PC-3 (cell line): ENCODE data around the gene PLEKHB1. TPM values are rescaled to one million over a fixed set of nuclear protein-coding genes. Genes with fewer than 3 reads are reported as not detected.

Experiments used
- ATAC-seq: fragments of 200-7000 bp; cut with Tn5 transposase; 2 replicates; pipeline ENCODE4 v1.9.1; 2020; ENCODE audit warnings: mild to moderate bottlenecking, moderate library complexity
- BruUV-seq: library from RNA; stranded (reverse); fragments of 400-500 nt; replicated peaks from 2 replicates; lab custom pipeline; 2021; lab: Mats Ljungman, UMichigan
- CTCF ChIA-PET: fragments of 300-600 bp; sonication (Branson Sonifier 250); formaldehyde crosslinking; loops from one replicate; lab custom pipeline; 2022; ENCODE audit warnings: antibody characterized with exemption; lab: Charles Lee
- POLR2A ChIA-PET: fragments of 300-600 bp; sonication (Branson Sonifier 250); formaldehyde crosslinking; loops from one replicate; lab custom pipeline; 2022; ENCODE audit warnings: antibody characterized with exemption; ENCODE audit not compliant: unreplicated experiment; lab: Charles Lee
- DNase-seq: peaks from one replicate; pipeline ENCODE4 v3.0.0-alpha.2; 2015
- H2AFZ ChIP-seq: fragments of 300-600 bp; sonication (generic); 2 replicates; pipeline ENCODE4 v1.6.0; 2016; ENCODE audit warnings: antibody characterized with exemption, low read length
- H3F3A ChIP-seq: fragments of 300-600 bp; sonication (generic); one replicate; pipeline ENCODE4 v1.6.0; 2017; ENCODE audit warnings: antibody characterized with exemption, low read length, control low read depth, mild to moderate bottlenecking; ENCODE audit not compliant: unreplicated experiment
- H3K27ac ChIP-seq: fragments of 300-600 bp; sonication (generic); 2 replicates; pipeline ENCODE4 v1.5.1; 2016; ENCODE audit warnings: mild to moderate bottlenecking, low read length
- H3K27me3 ChIP-seq: fragments of 300-600 bp; sonication (generic); 2 replicates; pipeline ENCODE4 v1.6.1; 2016; ENCODE audit warnings: low read length, mixed read lengths
- H3K36me3 ChIP-seq: fragments of 300-600 bp; sonication (generic); 2 replicates; pipeline ENCODE4 v1.6.1; 2016; ENCODE audit warnings: low read depth, mixed run types, low read length, mixed read lengths
- H3K4me1 ChIP-seq: fragments of 300-600 bp; sonication (generic); 2 replicates; pipeline ENCODE4 v1.5.1; 2016; ENCODE audit warnings: low read length; ENCODE audit not compliant: insufficient read depth
- H3K4me2 ChIP-seq: fragments of 300-600 bp; sonication (generic); 2 replicates; pipeline ENCODE4 v1.6.0; 2016; ENCODE audit warnings: low read length
- H3K4me3 ChIP-seq: fragments of 300-600 bp; sonication (generic); 2 replicates; pipeline ENCODE4 v1.5.1; 2016; ENCODE audit warnings: mild to moderate bottlenecking, low read length, mixed read lengths
- H3K79me2 ChIP-seq: fragments of 300-600 bp; sonication (generic); 2 replicates; pipeline ENCODE4 v1.6.1; 2017; ENCODE audit warnings: low read length, mixed read lengths
- H3K9ac ChIP-seq: fragments of 300-600 bp; sonication (generic); 2 replicates; pipeline ENCODE4 v1.6.0; 2016; ENCODE audit warnings: mild to moderate bottlenecking, low read length
- H3K9me2 ChIP-seq: fragments of 300-600 bp; sonication (generic); replicated peaks from 2 replicates; pipeline ENCODE4 v1.6.1; 2016; ENCODE audit warnings: mixed run types, low read length, mixed read lengths
- H3K9me3 ChIP-seq: fragments of 300-600 bp; sonication (generic); 2 replicates; pipeline ENCODE4 v1.6.1; 2016; ENCODE audit warnings: low read length, mixed read lengths
- H4K20me1 ChIP-seq: fragments of 300-600 bp; sonication (generic); 2 replicates; pipeline ENCODE4 v1.6.1; 2016; ENCODE audit warnings: low read length, mixed read lengths
- EZH2 ChIP-seq: fragments of 300-600 bp; sonication (generic); IDR thresholded peaks from one replicate; pipeline ENCODE4 v1.6.1; 2017; ENCODE audit warnings: antibody characterized with exemption, mild to moderate bottlenecking, low read length; ENCODE audit not compliant: unreplicated experiment
- EZH2phosphoT487 ChIP-seq: fragments of 300-600 bp; sonication (generic); IDR thresholded peaks from 2 replicates; pipeline ENCODE4 v1.6.1; 2018; ENCODE audit warnings: mild to moderate bottlenecking, antibody characterized with exemption, low read length, borderline replicate concordance
- intact Hi-C: fragments of 100-400 bp; cut with micrococcal nuclease; formaldehyde crosslinking; loops from 2 replicates; pipeline ENCODE4 v1.9.0; 2023
- total RNA-seq: library from RNA; depleted of rRNA; stranded (reverse); fragments of >200 nt; gene quantifications from 2 replicates; pipeline ENCODE4 v1.2.3, GENCODE V29; 2014
- TF ChIP-seq, protein P1 (sequence below): fragments of 300-600 bp; sonication (generic); conservative IDR thresholded peaks from 2 replicates; pipeline ENCODE4 v1.5.1; 2017; ENCODE audit warnings: antibody characterized with exemption, low read depth, mild to moderate bottlenecking, low read length

PLEKHB1 gene
- total RNA-seq, 1 experiment from 2014 or later, result 4.6 TPM

GRCh38 chr11:73623686-73624085, 22.7 kb upstream of the PLEKHB1 start:
- H3K4me1 ChIP-seq, result peaks cover 5% of the 10 kb centered on the region; the same call in 1 of the 2 replicates
- no peaks in the 10 kb centered on the region for H3K27me3 ChIP-seq
- H3K9ac ChIP-seq, result no peak overlapping the region
- H3K9me3 ChIP-seq, result no peaks in the 10 kb centered on the region
- BruUV-seq, result no TSS peak
- POLR2A ChIA-PET, result no interaction called here
- no peaks in the 10 kb centered on the region for H3F3A ChIP-seq
- CTCF ChIA-PET, result interaction anchor here (2.7 kb wide), 1 partner anchor 37 kb away, joined by 57 read pairs; no protein-coding TSS in a partner anchor
- H3K79me2 ChIP-seq, result no peaks in the 10 kb centered on the region
- H3K4me2 ChIP-seq, result no peak overlapping the region
- H3K4me3 ChIP-seq, result no peak overlapping the region
- no peak overlapping the region for H2AFZ ChIP-seq
- DNase-seq, result no peak
- intact Hi-C loops, result no loop called here
- ATAC-seq, result no peak
- no peak overlapping the region for H3K27ac ChIP-seq
- no peaks in the 10 kb centered on the region for H3K36me3 ChIP-seq
- no peak for TF ChIP-seq EZH2phosphoT487
- TF ChIP-seq, protein P1, sequence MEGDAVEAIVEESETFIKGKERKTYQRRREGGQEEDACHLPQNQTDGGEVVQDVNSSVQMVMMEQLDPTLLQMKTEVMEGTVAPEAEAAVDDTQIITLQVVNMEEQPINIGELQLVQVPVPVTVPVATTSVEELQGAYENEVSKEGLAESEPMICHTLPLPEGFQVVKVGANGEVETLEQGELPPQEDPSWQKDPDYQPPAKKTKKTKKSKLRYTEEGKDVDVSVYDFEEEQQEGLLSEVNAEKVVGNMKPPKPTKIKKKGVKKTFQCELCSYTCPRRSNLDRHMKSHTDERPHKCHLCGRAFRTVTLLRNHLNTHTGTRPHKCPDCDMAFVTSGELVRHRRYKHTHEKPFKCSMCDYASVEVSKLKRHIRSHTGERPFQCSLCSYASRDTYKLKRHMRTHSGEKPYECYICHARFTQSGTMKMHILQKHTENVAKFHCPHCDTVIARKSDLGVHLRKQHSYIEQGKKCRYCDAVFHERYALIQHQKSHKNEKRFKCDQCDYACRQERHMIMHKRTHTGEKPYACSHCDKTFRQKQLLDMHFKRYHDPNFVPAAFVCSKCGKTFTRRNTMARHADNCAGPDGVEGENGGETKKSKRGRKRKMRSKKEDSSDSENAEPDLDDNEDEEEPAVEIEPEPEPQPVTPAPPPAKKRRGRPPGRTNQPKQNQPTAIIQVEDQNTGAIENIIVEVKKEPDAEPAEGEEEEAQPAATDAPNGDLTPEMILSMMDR, result no peak
- TF ChIP-seq EZH2, result no peak
- H3K9me2 ChIP-seq, result no peaks in the 10 kb centered on the region
- no peaks in the 10 kb centered on the region for H4K20me1 ChIP-seq

- no peaks in the 10 kb centered on the region for H3K9me2 ChIP-seq
- intact Hi-C loops, result loop anchor here (1.0 kb wide), 1 partner anchor 35 kb away; no protein-coding TSS in a partner anchor
- peak overlapping the region; percentile 59 for H3K4me3 ChIP-seq
- H3K9ac ChIP-seq, result no peak overlapping the region
- H4K20me1 ChIP-seq, result no peaks in the 10 kb centered on the region
- peak overlapping the region; percentile 85 for H2AFZ ChIP-seq
- no TSS peak for BruUV-seq
- TF ChIP-seq, protein P1, result peak; percentile 92
- TF ChIP-seq EZH2phosphoT487, result no peak
- H3K36me3 ChIP-seq, result no peaks in the 10 kb centered on the region
- no peaks in the 10 kb centered on the region for H3K9me3 ChIP-seq
- no peak overlapping the region for H3K27ac ChIP-seq
- H3K27me3 ChIP-seq, result no peaks in the 10 kb centered on the region
- DNase-seq, result peak; percentile 93
- H3K4me1 ChIP-seq, result peaks cover 5% of the 10 kb centered on the region; the same call in 1 of the 2 replicates
- ChIA-PET POLR2A (interaction anchor here (0.6 to 0.7 kb wide), 4 partner anchors 12 to 35 kb away, joined by 3 to 6 read pairs (median 3); no protein-coding TSS in a partner anchor), CTCF (interaction anchor here (0.5 to 2.7 kb wide), 15 partner anchors 10 to 305 kb away, joined by 3 to 57 read pairs (median 6); partner anchors contain the start of genes PLEKHB1 and RELT)
- H3K4me2 ChIP-seq, result peak overlapping the region; percentile 80
- no peaks in the 10 kb centered on the region for H3K79me2 ChIP-seq
- no peaks in the 10 kb centered on the region for H3F3A ChIP-seq
- peak; percentile 93 for ATAC-seq
Measured at GRCh38 chr11:73625696-73626318, 20.6 kb upstream of the PLEKHB1 start.

- Histone ChIP-seq H3K4me3 (no peak overlapping the region), H3F3A (no peaks in the 10 kb centered on the region), H3K27me3 (no peaks in the 10 kb centered on the region), H4K20me1 (no peaks in the 10 kb centered on the region), H3K9me2 (no peaks in the 10 kb centered on the region), H3K4me2 (no peak overlapping the region), H3K27ac (no peak overlapping the region), H2AFZ (no peak overlapping the region), H3K4me1 (peaks cover 5% of the 10 kb centered on the region; the same call in 1 of the 2 replicates), H3K79me2 (no peaks in the 10 kb centered on the region), H3K36me3 (no peaks in the 10 kb centered on the region), H3K9me3 (no peaks in the 10 kb centered on the region), H3K9ac (no peak overlapping the region)
- no TSS peak for BruUV-seq
- DNase-seq (no peak), ATAC-seq (no peak)
- TF ChIP-seq EZH2 (no peak), EZH2phosphoT487 (no peak)
- TF ChIP-seq, protein P1, result no peak
- ChIA-PET POLR2A (no interaction called here), CTCF (no interaction called here)
- intact Hi-C loops, result no loop called here
Measured at GRCh38 chr11:73629907-73630306, 16.5 kb upstream of the PLEKHB1 start.
